GM12878 (cell line): ENCODE results near the gene HLA-DRA. TPM values are rescaled to one million over a fixed set of nuclear protein-coding genes. Genes with fewer than 3 reads are reported as not detected.

Source experiments
- ATAC-seq: fragments of 200-7000 bp; cut with Tn5 transposase; 3 replicates; pipeline ENCODE4 v1.9.1; 2020; ENCODE audit warnings: mild to moderate bottlenecking, moderate library complexity
- BruUV-seq: library from RNA; stranded (reverse); fragments of 400-500 nt; replicated peaks from 2 replicates; lab custom pipeline; 2021; lab: Mats Ljungman, UMichigan
- CTCF ChIA-PET: fragments of 300-600 bp; sonication (Branson Sonifier 250); formaldehyde crosslinking; extraction: SDS; loops from one replicate; lab custom pipeline; 2021; ENCODE audit warnings: inconsistent platforms; lab: Yijun Ruan, JAX
- POLR2A ChIA-PET: fragments of 350-600 bp; formaldehyde crosslinking; extraction: SDS; loops from one replicate; lab custom pipeline; 2021; ENCODE audit warnings: inconsistent platforms; lab: Charles Lee
- RAD21 ChIA-PET: fragments of 300-600 bp; sonication (Branson Sonifier 250); formaldehyde crosslinking; loops from one replicate; lab custom pipeline; 2023; ENCODE audit warnings: antibody characterized with exemption; ENCODE audit not compliant: unreplicated experiment; lab: Charles Lee
- SMC1A ChIA-PET: fragments of 300-600 bp; sonication (Branson Sonifier 250); formaldehyde crosslinking; loops from one replicate; lab custom pipeline; 2023; ENCODE audit not compliant: unreplicated experiment, uncharacterized antibody; lab: Charles Lee
- DNase-seq: peaks from one replicate; pipeline ENCODE4 v3.0.0-alpha.2; 2011; ENCODE audit warnings: low read depth, low spot score
- FAIRE-seq: peaks from 3 replicates; lab custom pipeline; 2011; peaks lifted over from hg19 to GRCh38; lab: Jason Lieb, UNC
- H2AFZ ChIP-seq: 2 replicates; pipeline ENCODE4 v1.6.0; 2011; ENCODE audit warnings: low read depth, low read length, control low read depth; ENCODE audit not compliant: control insufficient read depth
- H3K27ac ChIP-seq: 2 replicates; pipeline ENCODE4 v1.5.1; 2011; ENCODE audit warnings: control low read depth; ENCODE audit not compliant: control insufficient read depth, insufficient read depth
- H3K27me3 ChIP-seq, 2 experiments: replicated peaks in 1 of 2; 2 replicates each; pipeline versions ENCODE4 v1.6.0 to v1.6.1; 2011; ENCODE audit warnings: low read length in 1 of 2; ENCODE audit not compliant: control insufficient read depth in 2 of 2, insufficient read depth in 2 of 2
- H3K36me3 ChIP-seq, 2 experiments: 2 replicates each; pipeline ENCODE4 v1.5.1; 2011; ENCODE audit warnings: low read length in 1 of 2; ENCODE audit not compliant: control insufficient read depth in 2 of 2, insufficient read depth in 2 of 2
- H3K4me1 ChIP-seq: 2 replicates; pipeline ENCODE4 v1.6.1; 2011; ENCODE audit warnings: mild to moderate bottlenecking, low read length, moderate library complexity, mixed read lengths; ENCODE audit not compliant: control insufficient read depth, insufficient read depth
- H3K4me2 ChIP-seq: 2 replicates; pipeline ENCODE4 v1.6.0; 2011; ENCODE audit warnings: control low read depth; ENCODE audit not compliant: control insufficient read depth, insufficient read depth
- H3K4me3 ChIP-seq: fragments of 200-600 bp; sonication (generic); 2 replicates; pipeline ENCODE4 v1.5.1; 2016
- H3K79me2 ChIP-seq: 2 replicates; pipeline ENCODE4 v1.6.0; 2011; ENCODE audit warnings: low read length; ENCODE audit not compliant: control insufficient read depth, insufficient read depth
- H3K9ac ChIP-seq: 2 replicates; pipeline ENCODE4 v1.8.0; 2011; ENCODE audit warnings: low read length, control low read depth, mixed read lengths; ENCODE audit not compliant: control insufficient read depth, insufficient read depth
- H3K9me3 ChIP-seq: replicated peaks from 3 replicates; pipeline ENCODE4 v1.5.1; 2011; ENCODE audit warnings: mild to moderate bottlenecking, low read length; ENCODE audit not compliant: control insufficient read depth, insufficient read depth
- H4K20me1 ChIP-seq: 2 replicates; pipeline ENCODE4 v1.6.0; 2011; ENCODE audit not compliant: control insufficient read depth, insufficient read depth
- CBFB ChIP-seq: IDR thresholded peaks from 2 replicates; pipeline ENCODE4 v1.6.1; 2016; ENCODE audit warnings: antibody characterized with exemption, low read depth
- DPF2 ChIP-seq: fragments of 450-650 bp; IDR thresholded peaks from 2 replicates; pipeline ENCODE4 v1.6.1; 2017; ENCODE audit warnings: mild to moderate bottlenecking
- EED ChIP-seq: sonication (generic); IDR thresholded peaks from 2 replicates; pipeline ENCODE4 v1.6.1; 2016; ENCODE audit warnings: antibody characterized with exemption, low read depth
- GATAD2B ChIP-seq: fragments of 450-650 bp; conservative IDR thresholded peaks from 2 replicates; pipeline ENCODE4 v1.6.1; 2017; ENCODE audit warnings: low read depth, mild to moderate bottlenecking, moderate library complexity
- IKZF1 ChIP-seq: fragments of 450-650 bp; conservative IDR thresholded peaks from 2 replicates; pipeline ENCODE4 v1.6.1; 2017; ENCODE audit warnings: antibody characterized with exemption, mild to moderate bottlenecking
- KDM1A ChIP-seq: fragments of 200-600 bp; sonication (generic); IDR thresholded peaks from 2 replicates; pipeline ENCODE4 v1.6.1; 2016; ENCODE audit warnings: borderline replicate concordance
- MYC ChIP-seq: IDR thresholded peaks from 2 replicates; pipeline ENCODE4 v1.6.1; 2011; ENCODE audit warnings: mild to moderate bottlenecking, low read length, moderate library complexity, inconsistent platforms; ENCODE audit not compliant: insufficient read depth, insufficient replicate concordance, insufficient read length, severe bottlenecking
- NFIC ChIP-seq: IDR thresholded peaks from 2 replicates; pipeline ENCODE4 v1.6.1; 2012; ENCODE audit warnings: low read depth, mild to moderate bottlenecking, inconsistent platforms, low read length, moderate library complexity
- POU2F2 ChIP-seq: IDR thresholded peaks from 3 replicates; pipeline ENCODE4 v1.6.1; 2011; ENCODE audit warnings: low read depth, mild to moderate bottlenecking, low read length, borderline replicate concordance
- RELA ChIP-seq: fragments of 450-650 bp; IDR thresholded peaks from 2 replicates; pipeline ENCODE4 v1.8.0; 2014; ENCODE audit warnings: borderline replicate concordance; ENCODE audit not compliant: partially characterized antibody
- SIX5 ChIP-seq: IDR thresholded peaks from 2 replicates; pipeline ENCODE4 v1.6.1; 2011; ENCODE audit warnings: mild to moderate bottlenecking, low read depth, low read length, moderate library complexity; ENCODE audit not compliant: severe bottlenecking
- WGBS: methylation state at CpG from one replicate; pipeline ENCODE4 v1.1.6; 2016; ENCODE audit warnings: low lambda C conversion rate; ENCODE audit not compliant: insufficient replicate concordance, insufficient coverage; ENCODE audit errors: missing lambda C conversion rate; 5-methylcytosine and 5-hydroxymethylcytosine counted together
- in situ Hi-C: fragments of 300-500 bp; cut with MboI; formaldehyde crosslinking; loops from 9 replicates; pipeline ENCODE4 v1.14.3; 2018; ENCODE audit warnings: mixed read lengths
- intact Hi-C: fragments of 100-400 bp; cut with micrococcal nuclease; formaldehyde crosslinking; loops from one replicate; pipeline ENCODE4 v1.14.2; 2022; ENCODE audit not compliant: unreplicated experiment
- polyA plus RNA-seq, 11 experiments: library from polyadenylated mRNA; depleted of rRNA in 4 of 11; unstranded in 6 of 11; stranded (reverse) in 5 of 11; fragments of >200 nt; fragmentation: Nextera tagmentation in 4 of 11; fragmentation: Illumina TruSeq in 1 of 11; extraction: Ambion mirVana in 4 of 11; extraction: Trizol in 1 of 11; gene quantifications; 1 replicate in 1 of 11; 2 replicates in 10 of 11; pipeline versions ENCODE4 v1.2.1 to v1.2.3, GENCODE V29; 2011 to 2016; ENCODE audit warnings: inconsistent platforms in 2 of 11, missing spikeins in 2 of 11, low read depth in 1 of 11
- total RNA-seq, 4 experiments: library from RNA; depleted of rRNA in 3 of 4; stranded (reverse); fragments of >200 nt in 3 of 4; fragmentation: Illumina TruSeq in 1 of 4; extraction: Trizol in 1 of 4; gene quantifications; 2 replicates each; pipeline versions ENCODE4 v1.2.1 to v1.2.3, GENCODE V29; 2013 to 2021
- TF ChIP-seq, protein P1 (sequence below): IDR thresholded peaks from 2 replicates; pipeline ENCODE4 v1.6.1; 2012; ENCODE audit warnings: improper control_type of control experiment, low read depth, low read length; ENCODE audit not compliant: insufficient replicate concordance
- TF ChIP-seq, protein P2 (sequence below): IDR thresholded peaks from 2 replicates; pipeline ENCODE4 v1.6.1; 2012; ENCODE audit warnings: low read length, inconsistent platforms
- TF ChIP-seq, protein P3 (sequence below): fragments of 450-650 bp; formaldehyde crosslinking; IDR thresholded peaks from 2 replicates; pipeline ENCODE4 v1.5.0; 2022; ENCODE audit warnings: mild to moderate bottlenecking, missing genetic modification characterization

HLA-DRA gene
- total and polyA plus RNA-seq, 10 of the 15 experiments (the other 5 are each of a cell fraction or from before 2014, with no cell fraction given), result 2,040 to 7,093 (median 2,859) TPM

DNA sequence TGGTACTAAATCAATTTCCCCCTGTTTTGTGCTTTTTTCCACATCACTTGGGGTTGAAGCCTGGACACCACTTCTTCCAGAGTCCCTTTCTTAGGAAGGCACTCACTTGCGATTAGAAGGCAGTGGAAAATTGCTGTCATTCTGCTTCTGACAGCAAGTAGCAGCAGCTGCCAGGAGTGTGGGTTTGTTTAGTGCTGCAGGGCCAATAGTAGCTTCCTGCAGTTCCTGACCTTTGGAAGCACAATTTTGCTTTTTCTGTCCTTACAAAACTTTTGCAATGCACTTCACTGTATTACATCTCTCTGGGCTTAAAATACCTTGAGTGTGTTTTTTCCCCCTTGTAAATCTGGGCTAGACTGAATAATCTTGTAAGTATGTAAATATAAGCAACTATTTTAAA, 12.5 kb upstream of the HLA-DRA start:
- POLR2A ChIA-PET, result no interaction called here
- in situ Hi-C loops, result loop anchor here (5.0 kb wide), 1 partner anchor 270 kb away; no protein-coding TSS in a partner anchor
- TF ChIP-seq MYC, result no peak
- TF ChIP-seq CBFB, result no peak
- TF ChIP-seq SIX5, result no peak
- TF ChIP-seq EED, result no peak
- no peak for TF ChIP-seq NFIC
- TF ChIP-seq POU2F2, result no peak
- TF ChIP-seq, protein P1, sequence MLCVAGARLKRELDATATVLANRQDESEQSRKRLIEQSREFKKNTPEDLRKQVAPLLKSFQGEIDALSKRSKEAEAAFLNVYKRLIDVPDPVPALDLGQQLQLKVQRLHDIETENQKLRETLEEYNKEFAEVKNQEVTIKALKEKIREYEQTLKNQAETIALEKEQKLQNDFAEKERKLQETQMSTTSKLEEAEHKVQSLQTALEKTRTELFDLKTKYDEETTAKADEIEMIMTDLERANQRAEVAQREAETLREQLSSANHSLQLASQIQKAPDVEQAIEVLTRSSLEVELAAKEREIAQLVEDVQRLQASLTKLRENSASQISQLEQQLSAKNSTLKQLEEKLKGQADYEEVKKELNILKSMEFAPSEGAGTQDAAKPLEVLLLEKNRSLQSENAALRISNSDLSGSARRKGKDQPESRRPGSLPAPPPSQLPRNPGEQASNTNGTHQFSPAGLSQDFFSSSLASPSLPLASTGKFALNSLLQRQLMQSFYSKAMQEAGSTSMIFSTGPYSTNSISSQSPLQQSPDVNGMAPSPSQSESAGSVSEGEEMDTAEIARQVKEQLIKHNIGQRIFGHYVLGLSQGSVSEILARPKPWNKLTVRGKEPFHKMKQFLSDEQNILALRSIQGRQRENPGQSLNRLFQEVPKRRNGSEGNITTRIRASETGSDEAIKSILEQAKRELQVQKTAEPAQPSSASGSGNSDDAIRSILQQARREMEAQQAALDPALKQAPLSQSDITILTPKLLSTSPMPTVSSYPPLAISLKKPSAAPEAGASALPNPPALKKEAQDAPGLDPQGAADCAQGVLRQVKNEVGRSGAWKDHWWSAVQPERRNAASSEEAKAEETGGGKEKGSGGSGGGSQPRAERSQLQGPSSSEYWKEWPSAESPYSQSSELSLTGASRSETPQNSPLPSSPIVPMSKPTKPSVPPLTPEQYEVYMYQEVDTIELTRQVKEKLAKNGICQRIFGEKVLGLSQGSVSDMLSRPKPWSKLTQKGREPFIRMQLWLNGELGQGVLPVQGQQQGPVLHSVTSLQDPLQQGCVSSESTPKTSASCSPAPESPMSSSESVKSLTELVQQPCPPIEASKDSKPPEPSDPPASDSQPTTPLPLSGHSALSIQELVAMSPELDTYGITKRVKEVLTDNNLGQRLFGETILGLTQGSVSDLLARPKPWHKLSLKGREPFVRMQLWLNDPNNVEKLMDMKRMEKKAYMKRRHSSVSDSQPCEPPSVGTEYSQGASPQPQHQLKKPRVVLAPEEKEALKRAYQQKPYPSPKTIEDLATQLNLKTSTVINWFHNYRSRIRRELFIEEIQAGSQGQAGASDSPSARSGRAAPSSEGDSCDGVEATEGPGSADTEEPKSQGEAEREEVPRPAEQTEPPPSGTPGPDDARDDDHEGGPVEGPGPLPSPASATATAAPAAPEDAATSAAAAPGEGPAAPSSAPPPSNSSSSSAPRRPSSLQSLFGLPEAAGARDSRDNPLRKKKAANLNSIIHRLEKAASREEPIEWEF, result no peak
- TF ChIP-seq IKZF1, result no peak
- no peak for TF ChIP-seq RELA
- TF ChIP-seq, protein P2, sequence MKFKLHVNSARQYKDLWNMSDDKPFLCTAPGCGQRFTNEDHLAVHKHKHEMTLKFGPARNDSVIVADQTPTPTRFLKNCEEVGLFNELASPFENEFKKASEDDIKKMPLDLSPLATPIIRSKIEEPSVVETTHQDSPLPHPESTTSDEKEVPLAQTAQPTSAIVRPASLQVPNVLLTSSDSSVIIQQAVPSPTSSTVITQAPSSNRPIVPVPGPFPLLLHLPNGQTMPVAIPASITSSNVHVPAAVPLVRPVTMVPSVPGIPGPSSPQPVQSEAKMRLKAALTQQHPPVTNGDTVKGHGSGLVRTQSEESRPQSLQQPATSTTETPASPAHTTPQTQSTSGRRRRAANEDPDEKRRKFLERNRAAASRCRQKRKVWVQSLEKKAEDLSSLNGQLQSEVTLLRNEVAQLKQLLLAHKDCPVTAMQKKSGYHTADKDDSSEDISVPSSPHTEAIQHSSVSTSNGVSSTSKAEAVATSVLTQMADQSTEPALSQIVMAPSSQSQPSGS, result no peak
- no peak for TF ChIP-seq GATAD2B
- no peak for TF ChIP-seq DPF2
- TF ChIP-seq, protein P3, sequence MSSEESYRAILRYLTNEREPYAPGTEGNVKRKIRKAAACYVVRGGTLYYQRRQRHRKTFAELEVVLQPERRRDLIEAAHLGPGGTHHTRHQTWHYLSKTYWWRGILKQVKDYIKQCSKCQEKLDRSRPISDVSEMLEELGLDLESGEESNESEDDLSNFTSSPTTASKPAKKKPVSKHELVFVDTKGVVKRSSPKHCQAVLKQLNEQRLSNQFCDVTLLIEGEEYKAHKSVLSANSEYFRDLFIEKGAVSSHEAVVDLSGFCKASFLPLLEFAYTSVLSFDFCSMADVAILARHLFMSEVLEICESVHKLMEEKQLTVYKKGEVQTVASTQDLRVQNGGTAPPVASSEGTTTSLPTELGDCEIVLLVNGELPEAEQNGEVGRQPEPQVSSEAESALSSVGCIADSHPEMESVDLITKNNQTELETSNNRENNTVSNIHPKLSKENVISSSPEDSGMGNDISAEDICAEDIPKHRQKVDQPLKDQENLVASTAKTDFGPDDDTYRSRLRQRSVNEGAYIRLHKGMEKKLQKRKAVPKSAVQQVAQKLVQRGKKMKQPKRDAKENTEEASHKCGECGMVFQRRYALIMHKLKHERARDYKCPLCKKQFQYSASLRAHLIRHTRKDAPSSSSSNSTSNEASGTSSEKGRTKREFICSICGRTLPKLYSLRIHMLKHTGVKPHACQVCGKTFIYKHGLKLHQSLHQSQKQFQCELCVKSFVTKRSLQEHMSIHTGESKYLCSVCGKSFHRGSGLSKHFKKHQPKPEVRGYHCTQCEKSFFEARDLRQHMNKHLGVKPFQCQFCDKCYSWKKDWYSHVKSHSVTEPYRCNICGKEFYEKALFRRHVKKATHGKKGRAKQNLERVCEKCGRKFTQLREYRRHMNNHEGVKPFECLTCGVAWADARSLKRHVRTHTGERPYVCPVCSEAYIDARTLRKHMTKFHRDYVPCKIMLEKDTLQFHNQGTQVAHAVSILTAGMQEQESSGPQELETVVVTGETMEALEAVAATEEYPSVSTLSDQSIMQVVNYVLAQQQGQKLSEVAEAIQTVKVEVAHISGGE (CRISPR knock-in tag), result no peak
- no peak for TF ChIP-seq KDM1A

More for the DNA sequence above, 12.5 kb upstream of the HLA-DRA start:
- CTCF ChIA-PET, result interaction anchor here (0.8 to 9.5 kb wide), 5 partner anchors 13 to 359 kb away, joined by 3 to 65 read pairs (median 22); no protein-coding TSS in a partner anchor
- no peak overlapping the region for H3K27ac ChIP-seq
- H3K9ac ChIP-seq, result no peak overlapping the region
- BruUV-seq, result no TSS peak
- no peaks in the 10 kb centered on the region for H3K36me3 ChIP-seq
- FAIRE-seq (no peak), DNase-seq (no peak), ATAC-seq (no peak)
- H3K4me2 ChIP-seq, result no peak overlapping the region
- SMC1A ChIA-PET, result interaction anchor here (0.8 to 5.9 kb wide), 7 partner anchors 10 to 274 kb away, joined by 3 to 30 read pairs (median 4); no protein-coding TSS in a partner anchor
- RAD21 ChIA-PET, result no interaction called here
- WGBS, result 0% methylated on average over 1 of the region's 1 CpG
- H4K20me1 ChIP-seq, result no peaks in the 10 kb centered on the region
- H3K79me2 ChIP-seq, result no peaks in the 10 kb centered on the region
- H3K4me3 ChIP-seq, result no peak overlapping the region
- H3K4me1 ChIP-seq, result no peaks in the 10 kb centered on the region
- no peaks in the 10 kb centered on the region for H3K9me3 ChIP-seq
- H3K27me3 ChIP-seq, result no peaks in the 10 kb centered on the region
- no peak overlapping the region for H2AFZ ChIP-seq
- intact Hi-C loops, result no loop called here
